Measurements from ENCODE around the gene SAMD4A.

The SAMD4A gene, protein sequence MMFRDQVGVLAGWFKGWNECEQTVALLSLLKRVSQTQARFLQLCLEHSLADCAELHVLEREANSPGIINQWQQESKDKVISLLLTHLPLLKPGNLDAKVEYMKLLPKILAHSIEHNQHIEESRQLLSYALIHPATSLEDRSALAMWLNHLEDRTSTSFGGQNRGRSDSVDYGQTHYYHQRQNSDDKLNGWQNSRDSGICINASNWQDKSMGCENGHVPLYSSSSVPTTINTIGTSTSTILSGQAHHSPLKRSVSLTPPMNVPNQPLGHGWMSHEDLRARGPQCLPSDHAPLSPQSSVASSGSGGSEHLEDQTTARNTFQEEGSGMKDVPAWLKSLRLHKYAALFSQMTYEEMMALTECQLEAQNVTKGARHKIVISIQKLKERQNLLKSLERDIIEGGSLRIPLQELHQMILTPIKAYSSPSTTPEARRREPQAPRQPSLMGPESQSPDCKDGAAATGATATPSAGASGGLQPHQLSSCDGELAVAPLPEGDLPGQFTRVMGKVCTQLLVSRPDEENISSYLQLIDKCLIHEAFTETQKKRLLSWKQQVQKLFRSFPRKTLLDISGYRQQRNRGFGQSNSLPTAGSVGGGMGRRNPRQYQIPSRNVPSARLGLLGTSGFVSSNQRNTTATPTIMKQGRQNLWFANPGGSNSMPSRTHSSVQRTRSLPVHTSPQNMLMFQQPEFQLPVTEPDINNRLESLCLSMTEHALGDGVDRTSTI

DNA sequence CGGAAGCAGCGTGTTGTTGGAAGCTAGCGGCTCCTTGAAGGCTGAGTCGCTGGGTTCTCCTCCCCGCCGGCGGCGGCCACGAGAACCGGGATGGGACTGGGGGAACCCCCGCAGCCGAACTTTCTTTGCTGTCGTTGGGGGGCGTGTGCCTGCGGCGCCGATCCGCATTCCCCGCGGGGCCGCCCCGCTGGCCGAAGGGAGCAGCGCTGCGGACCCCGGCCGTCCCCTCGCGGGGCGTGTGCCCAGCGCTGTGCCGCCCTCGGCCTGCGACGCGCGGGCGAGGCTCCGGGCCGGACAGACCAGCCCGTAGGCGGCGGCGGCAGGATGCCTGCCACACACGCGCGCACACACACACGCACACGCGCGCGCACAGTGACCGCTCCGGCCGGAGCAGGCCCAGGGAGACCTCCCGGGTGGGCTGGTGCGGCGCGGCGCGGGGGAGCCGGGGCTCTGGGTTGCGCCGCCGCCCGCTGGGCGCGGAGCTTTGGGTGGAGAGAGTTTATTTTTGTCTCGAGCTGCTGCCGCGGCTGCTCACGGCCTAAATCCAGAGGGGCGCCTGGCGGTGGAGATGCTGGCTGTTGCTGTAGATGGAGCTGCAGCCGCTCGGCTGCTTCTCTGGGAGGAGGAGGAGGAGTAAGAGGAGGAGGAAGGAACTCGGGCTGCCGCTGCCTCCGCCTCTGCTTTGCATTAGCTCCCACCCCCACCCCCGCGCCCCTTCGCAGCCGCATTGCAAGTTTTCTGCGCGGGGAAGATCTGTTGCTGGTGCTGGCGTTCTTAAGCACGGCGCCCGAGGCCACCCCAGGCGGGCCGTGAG, at the start of gene SAMD4A:
Gene SAMD4A (plus strand): TSS at position 719 of the 814 bp plus-strand sequence. CDS start 789 bp downstream, outside the sequence.
- peak; percentile 35 for DNase-seq (ENCODE audit: low read depth)

DNA sequence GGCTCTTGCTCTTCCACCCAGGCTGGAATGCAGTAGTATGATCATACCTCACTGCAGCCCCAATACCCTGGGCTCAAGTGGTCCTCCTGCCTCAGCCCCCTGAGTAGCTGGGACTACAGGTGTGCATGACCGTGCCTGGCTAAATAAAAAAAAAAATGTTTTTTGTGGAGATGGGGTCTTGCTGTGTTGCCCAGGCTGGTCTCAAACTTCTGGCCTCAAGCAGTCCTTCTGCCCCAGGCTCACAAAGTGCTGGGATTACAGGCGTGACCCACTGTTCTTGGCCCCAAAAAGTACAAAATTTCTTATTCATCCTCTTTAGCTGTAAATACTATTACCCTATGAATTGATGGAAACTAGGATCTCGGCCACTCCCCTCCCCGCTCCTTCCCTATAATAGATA, 42.5 kb upstream of the SAMD4A start:
- no peak for DNase-seq (ENCODE audit: low read depth)

DNA sequence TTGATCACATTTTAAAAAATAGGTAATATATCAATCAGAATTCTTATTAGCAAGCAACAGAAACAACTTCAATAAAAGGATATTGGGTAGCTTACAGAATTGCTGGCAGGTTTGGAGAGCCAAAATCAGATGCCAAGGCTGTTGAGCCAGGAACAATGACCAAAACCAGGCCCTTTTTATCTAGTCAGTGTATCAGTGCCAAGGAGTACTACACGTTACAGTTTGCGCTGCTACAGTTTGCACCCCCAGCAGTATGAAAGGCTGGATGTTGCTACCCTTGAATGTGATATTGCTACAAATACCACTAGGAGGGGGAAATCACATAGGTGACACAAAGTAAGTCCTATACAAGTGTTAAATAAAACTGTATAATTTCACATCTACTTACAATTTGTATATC, 38.0 kb upstream of the SAMD4A start:
- no peak for DNase-seq (ENCODE audit: low read depth)

DNA sequence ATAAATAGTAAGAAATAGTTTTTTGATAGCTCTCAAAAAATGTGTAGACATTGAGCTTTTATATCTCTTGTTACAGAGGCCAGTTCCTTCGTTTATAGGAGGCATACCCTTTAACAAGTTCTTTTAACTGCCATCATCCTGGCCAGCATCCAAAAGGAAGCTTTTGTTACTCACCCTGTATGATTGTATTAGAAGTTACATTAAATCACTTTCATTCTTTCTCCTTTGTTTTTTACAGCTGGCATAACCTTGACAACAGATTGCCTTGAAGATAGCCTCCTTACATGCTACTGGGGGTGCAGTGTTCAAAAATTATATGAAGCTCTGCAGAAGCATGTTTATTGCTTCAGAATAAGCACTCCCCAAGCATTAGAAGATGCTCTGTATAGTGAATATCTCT, 37.1 kb upstream of the SAMD4A start:
- no peak for DNase-seq (ENCODE audit: low read depth)

DNA sequence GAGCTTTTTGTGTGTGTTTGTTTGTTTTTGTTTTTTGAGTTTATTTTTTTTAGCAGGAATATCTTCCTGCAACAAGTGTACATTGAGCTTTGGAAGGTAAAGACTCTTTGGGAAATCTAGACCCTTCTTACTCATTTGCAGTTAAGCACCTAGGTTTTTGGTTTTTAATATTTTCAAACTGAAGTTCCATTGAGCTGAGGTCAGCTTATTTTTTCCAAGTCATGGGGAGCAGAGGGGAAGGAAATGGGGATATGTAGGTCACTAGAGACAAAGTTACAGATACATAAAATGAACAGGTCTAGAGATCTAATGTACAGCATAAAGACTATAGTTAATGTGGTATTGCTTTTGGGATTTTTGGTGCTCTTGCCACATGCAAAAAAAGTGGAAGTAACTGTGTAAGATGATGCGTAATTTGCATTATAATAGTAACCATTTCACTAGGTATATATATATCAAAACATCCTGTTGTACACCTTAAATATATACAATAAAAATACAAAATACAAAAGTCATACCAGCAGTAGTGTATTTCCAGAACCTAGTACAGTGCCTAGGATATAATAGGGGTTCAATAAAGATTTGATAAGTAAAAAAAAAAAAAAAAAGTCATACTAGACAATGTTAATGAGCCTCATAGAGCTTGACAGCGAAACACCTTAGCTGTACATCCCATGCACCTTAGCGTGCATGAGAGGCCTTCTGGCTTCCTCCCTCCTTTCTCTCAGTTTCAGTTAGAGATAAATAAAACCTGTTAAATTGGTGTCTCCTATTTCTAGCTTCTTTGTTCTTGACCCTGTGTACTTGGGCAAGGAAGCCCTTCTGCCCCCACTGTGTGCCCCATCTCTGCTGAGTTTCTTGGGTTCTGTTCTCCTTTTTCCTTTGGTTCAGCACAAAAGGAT, 34.6 kb upstream of the SAMD4A start:
- no peak for DNase-seq (ENCODE audit: low read depth)

DNA sequence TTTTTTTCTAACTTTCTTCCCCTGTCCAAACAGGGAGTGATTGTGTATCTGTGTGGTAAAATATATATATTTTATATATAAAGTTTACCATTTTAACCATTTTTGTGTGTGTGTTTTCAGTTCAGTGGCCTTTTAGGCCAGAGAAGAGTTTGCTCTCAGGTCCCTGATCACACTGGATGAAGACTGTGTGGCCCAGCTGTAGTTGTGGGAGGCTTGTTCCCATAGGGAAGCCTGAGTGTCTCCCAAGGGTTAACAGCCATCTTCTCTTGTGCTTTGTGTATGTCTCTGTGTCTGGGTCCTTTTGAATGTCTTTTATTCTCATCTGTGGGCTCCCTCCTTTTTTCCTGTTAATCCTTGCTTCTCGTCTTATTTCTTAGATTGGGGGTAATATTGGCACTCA, 33.8 kb upstream of the SAMD4A start:
- no peak for DNase-seq (ENCODE audit: low read depth)

DNA sequence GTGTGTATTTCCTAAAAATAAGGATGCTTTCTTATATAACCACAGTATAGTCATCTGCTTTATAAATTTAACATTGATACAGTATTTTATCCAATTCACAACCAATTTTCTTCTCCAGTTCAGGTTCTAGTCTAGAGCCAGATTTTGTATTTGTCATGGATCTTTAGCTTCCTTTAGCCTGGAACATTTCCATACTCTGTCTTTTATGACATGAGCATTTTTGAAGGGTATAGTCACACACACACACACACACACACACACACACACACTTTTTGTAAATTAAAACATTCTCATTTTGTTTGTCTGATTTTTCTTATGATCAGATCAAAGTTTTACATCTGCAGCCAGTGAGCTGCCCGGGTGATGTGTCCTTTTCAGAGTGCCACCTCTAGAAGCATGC, 31.8 kb upstream of the SAMD4A start:
- DNase-seq (ENCODE audit: low read depth): no peak

DNA sequence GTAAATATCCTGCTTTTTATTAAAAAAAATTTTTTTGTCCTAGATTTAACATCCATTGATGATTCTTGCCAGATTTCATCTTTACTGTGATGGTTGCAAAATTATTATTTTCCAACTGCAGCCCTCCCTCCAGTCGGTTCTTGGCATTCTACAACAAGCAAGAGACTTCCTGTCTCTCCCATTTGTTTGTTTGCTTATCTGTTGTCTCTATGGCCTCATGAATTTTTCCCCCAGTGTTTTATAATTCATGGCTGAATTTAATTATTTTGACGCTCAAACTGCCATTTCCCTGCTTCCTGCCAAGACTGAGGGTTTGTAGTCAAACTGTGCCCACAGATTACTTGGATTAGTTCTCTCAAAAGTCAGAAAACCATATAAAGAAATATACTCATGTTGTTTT, 31.3 kb upstream of the SAMD4A start:
- DNase-seq (ENCODE audit: low read depth): no peak

DNA sequence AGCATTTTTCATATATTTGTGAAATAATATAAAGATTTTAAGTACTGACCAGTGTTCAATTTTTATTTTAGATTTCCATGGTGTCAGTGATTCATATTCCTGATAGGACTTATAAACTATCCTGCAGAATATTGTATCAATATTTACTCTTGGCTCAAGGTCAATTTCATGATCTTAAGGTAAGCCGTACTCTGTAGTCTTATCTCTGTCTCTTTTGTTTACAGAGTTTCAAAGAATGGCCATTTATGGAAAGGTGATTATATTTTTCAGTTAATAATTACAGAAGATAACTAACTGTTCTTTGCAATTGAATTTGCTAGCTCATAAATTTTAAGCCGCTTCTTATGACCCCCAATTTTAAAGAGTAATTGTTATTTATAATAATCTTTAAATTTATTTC, 29.3 kb upstream of the SAMD4A start:
- DNase-seq (ENCODE audit: low read depth): no peak

DNA sequence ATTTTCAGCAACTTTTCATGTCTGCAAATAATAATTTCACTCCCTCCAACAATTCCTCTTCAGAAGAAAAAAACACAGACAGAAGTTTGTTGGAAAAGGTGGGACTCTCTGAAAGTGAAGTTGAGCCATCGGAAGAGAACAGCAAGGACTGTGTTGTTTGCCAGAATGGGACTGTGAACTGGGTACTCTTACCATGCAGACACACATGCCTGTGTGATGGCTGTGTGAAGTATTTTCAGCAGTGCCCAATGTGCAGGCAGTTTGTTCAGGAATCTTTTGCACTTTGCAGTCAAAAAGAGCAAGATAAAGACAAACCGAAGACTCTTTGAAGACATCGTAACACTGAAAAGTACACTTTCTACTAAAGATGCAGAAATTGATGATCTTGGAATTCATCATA, 28.9 kb upstream of the SAMD4A start:
- DNase-seq (ENCODE audit: low read depth): no peak

DNA sequence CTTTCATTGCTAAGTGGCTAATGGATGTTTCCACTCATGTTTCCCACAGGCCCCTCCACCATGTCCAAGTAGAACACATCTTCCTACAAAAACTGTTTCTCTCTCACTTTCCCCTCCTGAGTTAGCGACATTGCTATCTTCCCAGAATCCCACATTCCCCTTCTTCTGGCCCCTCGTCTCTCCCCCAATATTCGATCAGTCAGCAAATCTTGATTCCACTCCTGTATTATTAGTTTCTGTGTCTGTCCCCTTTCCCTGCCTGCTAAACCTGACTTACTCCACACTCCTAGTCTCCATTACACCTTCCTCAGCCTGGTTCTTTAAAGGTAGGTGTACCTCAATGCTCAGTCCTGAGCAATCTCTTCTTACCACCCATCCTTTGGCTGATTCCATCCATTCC, 19.3 kb upstream of the SAMD4A start:
- no peak for DNase-seq (ENCODE audit: low read depth)

DNA sequence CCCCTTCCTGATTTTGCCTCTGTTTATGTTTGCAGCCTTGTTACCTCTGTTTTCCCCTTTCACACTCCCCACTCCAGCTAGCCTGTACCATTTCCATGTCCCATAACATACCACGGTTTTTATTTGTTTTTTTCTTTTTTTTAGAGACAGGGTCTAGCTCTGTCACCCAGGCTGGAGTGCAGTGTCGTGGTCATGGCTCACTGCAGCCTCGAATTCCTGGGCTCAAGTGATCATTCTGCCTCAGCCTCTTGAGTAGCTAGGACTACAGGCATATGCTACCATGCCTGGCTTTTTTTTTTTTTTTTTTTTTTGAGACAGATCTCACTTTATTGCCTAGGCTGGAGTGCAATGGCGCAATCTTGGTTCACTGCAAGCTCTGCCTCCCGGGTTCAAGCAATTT, 18.4 kb upstream of the SAMD4A start:
- no peak for DNase-seq (ENCODE audit: low read depth)

DNA sequence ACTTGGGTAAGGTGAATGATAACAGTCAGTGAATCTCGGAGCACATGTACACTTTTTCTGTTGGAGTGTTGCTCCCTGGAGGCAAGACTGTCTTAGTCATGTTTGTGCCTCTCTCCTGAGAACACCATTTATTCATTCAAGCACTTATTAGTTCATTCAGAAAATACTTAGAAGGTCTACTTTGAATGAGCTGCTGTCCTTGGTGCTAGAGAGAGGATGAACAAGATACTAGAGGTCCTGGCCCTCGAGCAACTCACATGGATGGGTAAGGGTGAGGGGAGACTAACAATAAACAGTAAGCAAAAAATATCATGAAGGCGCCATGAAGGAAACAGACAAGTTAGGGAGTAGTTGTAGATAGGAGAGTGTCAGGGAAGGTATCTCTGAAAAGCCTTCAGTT, 17.1 kb upstream of the SAMD4A start:
- DNase-seq (ENCODE audit: low read depth): no peak

DNA sequence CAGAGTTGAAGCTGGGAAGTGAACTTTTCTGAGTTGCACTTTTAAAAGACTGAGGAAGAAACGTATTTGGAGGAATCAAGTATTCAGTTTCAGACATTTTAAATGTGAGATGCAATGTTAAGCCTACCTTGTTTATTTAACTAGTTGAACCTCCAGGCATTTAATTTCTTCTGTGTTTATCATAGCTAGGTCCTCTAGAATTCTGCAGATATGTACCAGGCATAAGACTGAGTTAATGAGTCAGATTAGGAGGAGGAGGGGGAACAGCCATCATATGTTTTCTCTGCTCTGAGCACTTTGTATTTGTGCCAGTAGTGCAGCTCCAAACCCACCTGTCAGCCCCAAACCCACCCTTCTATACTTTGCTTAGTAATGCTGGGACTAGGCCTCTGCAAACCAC, 16.4 kb upstream of the SAMD4A start:
- DNase-seq (ENCODE audit: low read depth): no peak

DNA sequence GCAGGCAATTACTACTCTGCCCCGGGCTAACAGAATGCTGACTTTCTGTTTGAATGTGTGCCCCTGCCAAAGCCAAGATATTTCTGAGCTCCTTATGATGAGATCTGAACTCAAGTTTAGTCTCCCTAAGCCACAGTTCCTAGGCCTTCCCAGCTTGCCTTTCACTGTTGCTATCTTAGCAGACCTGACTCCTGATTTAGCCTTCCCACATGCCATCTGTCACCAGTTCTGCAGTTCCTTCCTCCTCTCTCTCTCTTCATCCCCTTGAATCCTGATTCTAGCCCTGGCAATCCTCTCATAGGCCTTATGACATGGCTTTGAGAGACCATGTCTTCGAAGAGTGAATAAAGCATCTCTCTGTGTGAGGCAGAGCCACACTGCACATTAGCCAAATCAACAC, 12.5 kb upstream of the SAMD4A start:
- no peak for DNase-seq (ENCODE audit: low read depth)

DNA sequence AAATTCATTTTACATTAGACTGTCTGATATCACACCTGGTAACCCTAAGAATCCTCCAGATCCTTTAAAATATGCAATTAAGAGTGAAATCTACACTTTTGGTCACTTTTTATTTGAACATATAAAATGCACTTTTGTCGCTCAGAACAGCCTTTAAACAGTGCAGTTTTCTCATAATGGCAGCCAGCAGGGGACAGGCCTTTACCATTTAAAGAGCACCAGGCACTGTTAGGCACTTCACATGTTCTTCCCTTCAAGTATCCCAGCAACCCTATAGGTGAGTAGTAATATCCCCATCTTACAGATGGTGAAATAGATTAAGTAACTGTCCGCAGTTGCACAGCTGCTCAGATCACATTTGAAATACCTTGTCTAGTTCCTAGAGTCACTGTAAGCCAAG, 11.3 kb upstream of the SAMD4A start:
- DNase-seq (ENCODE audit: low read depth): no peak

DNA sequence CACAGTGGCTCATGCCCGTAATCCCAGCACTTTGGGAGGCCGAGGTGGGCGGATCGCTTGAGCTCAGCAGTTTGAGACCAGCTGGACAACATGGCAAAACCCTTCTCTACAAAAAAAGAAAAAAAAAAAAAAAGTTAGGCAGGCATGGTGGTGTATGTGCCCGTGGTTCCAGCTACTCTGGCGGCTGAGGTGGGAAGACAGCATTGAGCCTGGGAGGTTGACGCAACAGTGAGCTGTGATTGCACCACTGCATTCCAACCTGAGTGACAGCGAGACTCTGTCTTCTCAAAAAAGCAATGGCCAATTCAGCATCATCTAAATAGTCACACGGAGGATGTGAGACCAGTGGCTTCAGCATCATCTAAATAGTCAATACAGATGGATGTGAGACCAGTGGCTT, 10.4 kb upstream of the SAMD4A start:
- DNase-seq (ENCODE audit: low read depth): no peak

DNA sequence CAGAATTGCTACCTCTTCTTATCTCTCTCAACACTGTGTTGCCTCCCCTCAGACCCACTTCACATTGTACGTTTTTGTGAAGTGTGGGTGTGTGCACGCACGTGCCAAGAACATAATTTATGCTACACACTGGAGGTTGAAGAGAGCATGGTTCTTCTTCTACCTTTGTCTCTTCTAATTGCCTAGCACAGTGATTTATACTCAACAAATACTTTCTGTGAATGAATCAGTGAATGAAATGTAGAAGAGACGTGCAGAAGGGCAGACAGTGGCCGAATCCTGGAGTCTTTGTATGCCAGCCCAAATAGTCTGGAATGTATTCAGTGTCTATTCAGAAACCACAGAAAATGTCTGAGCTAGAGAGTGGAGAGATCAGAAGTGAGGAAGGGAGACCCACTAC, 4.6 kb upstream of the SAMD4A start:
- no peak for DNase-seq (ENCODE audit: low read depth)

DNA sequence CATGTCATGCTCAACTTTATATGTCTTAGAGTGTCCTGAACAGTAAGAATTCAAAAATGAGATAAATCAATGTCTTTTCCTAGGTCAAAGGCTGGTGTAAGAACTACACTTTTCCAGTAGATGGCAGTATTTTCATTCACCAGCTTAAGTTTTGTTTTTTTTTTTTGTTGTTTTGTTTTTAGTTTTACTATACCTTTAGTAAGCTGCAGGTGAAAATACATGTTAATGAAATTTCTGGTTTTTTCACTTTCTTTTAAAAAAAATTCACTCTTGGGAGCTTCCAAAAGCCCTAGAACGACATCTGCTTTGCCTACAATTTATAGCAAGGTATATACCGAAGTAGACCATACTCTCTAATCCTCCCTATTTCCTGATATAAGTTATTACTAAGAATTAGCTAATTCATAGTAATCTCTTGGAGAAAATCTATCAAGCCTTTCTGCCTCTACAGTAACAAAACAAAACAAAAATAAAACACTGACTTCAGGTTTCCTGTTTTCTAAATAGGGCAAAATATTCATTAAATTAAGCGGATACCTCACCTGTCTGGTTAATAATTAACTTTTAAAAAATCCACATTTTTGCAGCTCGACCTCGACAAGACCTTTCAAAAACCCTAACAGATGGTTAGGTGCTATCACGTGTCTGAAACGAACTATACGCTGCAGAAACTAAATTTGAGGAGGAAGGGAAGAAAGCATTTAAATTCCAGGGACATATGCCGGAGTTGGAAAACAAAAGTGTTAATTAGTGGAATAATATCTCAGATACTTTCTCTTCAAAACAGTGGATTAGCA, 2.7 kb upstream of the SAMD4A start:
- DNase-seq (ENCODE audit: low read depth): no peak

DNA sequence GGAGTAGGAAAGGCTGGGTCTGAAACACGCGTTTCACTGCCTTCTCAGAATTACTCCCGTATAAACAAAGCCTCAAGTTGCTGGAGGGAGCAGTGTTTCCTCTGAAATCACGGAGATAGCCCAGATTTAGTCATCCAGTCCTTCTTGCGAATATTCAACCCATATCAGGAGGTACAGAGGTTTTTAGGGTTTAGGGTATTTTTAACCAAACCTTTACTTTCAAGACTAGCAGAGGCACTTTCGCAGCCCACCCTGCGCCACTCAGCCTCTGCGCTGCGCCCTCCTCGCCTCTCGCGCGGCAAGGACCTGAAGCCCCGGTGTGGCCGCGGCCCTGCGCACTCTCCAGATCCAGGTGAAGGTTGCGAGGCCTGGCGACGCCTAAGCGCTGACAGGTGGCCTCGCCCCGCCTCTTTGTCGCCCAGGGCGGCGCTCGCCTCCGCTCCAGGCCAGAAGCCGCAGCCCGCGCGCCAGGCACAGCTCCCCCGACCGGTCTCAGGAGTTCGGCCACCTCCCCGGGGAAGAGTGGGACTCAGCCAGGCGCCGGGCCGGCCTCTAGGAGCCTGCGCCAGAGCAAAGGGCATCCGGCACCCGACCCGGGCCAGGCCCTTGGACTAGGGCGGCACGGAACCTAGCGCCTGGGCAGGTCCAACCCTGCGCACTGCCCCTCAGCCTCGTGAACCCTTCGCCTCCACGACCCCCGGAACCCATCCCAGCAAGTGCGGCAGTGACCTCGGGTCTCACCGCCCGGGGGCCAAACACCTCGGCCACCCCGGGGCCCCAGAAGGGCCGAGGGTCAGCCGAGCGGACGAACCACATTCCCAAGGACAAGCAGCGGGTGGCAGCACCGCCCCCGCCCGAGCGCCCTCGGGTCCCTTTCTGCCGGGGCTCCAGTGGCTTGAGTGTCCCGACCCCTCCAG, 1.8 kb upstream of the SAMD4A start:
- DNase-seq (ENCODE audit: low read depth): peak; percentile 35

Data from activated T-cell treated with anti-CD3 and anti-CD28 coated beads for 24 hours (primary cell).